ENCODE data around the gene EML4. TPM values are rescaled to one million over a fixed set of nuclear protein-coding genes. Genes with fewer than 3 reads are reported as not detected.

The EML4 gene
- total and polyA plus RNA-seq, 2 donors (not counting 1 experiment from before 2014, with no cell fraction given): 49.4 to 134 TPM

DNA sequence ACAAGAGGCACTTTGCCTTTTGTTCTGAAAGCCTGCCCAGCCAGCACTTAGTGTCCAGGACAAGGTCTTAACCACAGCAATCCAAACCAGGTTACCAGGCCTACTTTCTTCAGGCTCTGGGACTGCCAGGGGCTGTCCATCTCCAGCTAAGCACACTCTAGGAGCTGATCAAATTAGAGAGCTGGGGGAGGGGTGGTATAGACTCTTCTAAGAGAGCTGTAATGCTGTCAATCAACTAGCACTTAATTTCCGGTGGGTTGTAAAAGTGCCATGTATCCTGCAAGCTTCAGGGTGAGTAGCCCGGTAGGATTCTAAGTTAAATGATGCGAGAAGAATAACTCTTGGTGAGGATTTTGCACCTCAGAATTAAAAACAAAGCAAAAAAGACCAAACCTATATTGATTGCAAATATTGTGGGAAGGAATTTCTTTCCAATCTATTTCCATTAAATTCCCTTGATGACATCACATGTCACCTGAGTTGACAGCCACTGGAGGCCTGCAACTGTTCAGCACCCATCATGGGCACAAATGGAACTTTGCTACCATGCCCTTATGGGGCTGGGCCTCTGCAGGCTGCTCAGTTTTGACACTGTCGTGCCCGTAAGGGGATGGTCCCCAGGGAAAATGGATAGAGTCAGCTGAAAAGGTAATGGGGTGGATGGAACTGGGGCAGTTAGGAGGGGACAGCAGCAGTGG, 200.5 kb downstream of the EML4 start:
- no peak overlapping the region for H3K9ac ChIP-seq (ENCODE audit: low read length)
- intact Hi-C loops (cut with micrococcal nuclease): loop anchor here (5.0 kb wide), 1 partner anchor 1213 kb away; no protein-coding TSS in a partner anchor
- TF ChIP-seq EZH2 (IDR thresholded peaks at IDR 0.05; ENCODE audit: borderline replicate concordance, insufficient read depth, low read depth, low read length, poor library complexity, severe bottlenecking): no peak
- TF ChIP-seq, protein P1, sequence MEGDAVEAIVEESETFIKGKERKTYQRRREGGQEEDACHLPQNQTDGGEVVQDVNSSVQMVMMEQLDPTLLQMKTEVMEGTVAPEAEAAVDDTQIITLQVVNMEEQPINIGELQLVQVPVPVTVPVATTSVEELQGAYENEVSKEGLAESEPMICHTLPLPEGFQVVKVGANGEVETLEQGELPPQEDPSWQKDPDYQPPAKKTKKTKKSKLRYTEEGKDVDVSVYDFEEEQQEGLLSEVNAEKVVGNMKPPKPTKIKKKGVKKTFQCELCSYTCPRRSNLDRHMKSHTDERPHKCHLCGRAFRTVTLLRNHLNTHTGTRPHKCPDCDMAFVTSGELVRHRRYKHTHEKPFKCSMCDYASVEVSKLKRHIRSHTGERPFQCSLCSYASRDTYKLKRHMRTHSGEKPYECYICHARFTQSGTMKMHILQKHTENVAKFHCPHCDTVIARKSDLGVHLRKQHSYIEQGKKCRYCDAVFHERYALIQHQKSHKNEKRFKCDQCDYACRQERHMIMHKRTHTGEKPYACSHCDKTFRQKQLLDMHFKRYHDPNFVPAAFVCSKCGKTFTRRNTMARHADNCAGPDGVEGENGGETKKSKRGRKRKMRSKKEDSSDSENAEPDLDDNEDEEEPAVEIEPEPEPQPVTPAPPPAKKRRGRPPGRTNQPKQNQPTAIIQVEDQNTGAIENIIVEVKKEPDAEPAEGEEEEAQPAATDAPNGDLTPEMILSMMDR (IDR thresholded peaks at IDR 0.05): no peak
- H3K27me3 ChIP-seq (replicated peaks in 1 of 4; ENCODE audit: control extremely low read depth in 1 of 4, control insufficient read depth in 3 of 4, insufficient read depth in 4 of 4, low read length in 3 of 4): no peaks in the 10 kb centered on the region
- no peaks in the 10 kb centered on the region for H3K79me2 ChIP-seq (ENCODE audit: control insufficient read depth, insufficient read depth, low read length)
- H3K27ac ChIP-seq (ENCODE audit: low read length in 2 of 2): no peak overlapping the region
- no peak overlapping the region for H3K4me2 ChIP-seq (replicated peaks; ENCODE audit: low read depth, low read length, poor library complexity, severe bottlenecking)
- no peak overlapping the region for H3K4me3 ChIP-seq (ENCODE audit: control extremely low read depth in 1 of 5, extremely low read depth in 1 of 5, insufficient read depth in 1 of 5, low read depth in 2 of 5, low read length in 4 of 5)
- POLR2A ChIA-PET: no interaction called here
- no peaks in the 10 kb centered on the region for H3K36me3 ChIP-seq (replicated peaks in 1 of 2; ENCODE audit: control extremely low read depth in 1 of 2, control insufficient read depth in 1 of 2, extremely low read depth in 1 of 2, insufficient read depth in 2 of 2, low read length in 1 of 2)
- H3K9me3 ChIP-seq (ENCODE audit: control extremely low read depth in 1 of 3, control insufficient read depth in 2 of 3, insufficient read depth in 1 of 3, low read length in 2 of 3): no peaks in the 10 kb centered on the region
- H3K4me3 Mint-ChIP-seq: no peak overlapping the region
- 100% methylated on average over 2 of the region's 5 CpGs for WGBS (ENCODE audit: insufficient coverage)
- H2AFZ ChIP-seq (ENCODE audit: insufficient read depth, low read depth, low read length, poor library complexity, severe bottlenecking): no peak overlapping the region
- no peaks in the 10 kb centered on the region for H3K4me1 Mint-ChIP-seq
- ATAC-seq (ENCODE audit: low read depth): no peak
- H3K9me3 Mint-ChIP-seq (ENCODE audit: insufficient read depth): no peaks in the 10 kb centered on the region
- CTCF ChIA-PET: no interaction called here
- DNase-seq: no peak
- no peak overlapping the region for H3K27ac Mint-ChIP-seq
- H4K20me1 ChIP-seq (ENCODE audit: control insufficient read depth, insufficient read depth, low read length, poor library complexity, severe bottlenecking): no peaks in the 10 kb centered on the region
- no peaks in the 10 kb centered on the region for H3K4me1 ChIP-seq (ENCODE audit: control insufficient read depth in 2 of 2, insufficient read depth in 2 of 2, low read length in 2 of 2)
- H3K27me3 Mint-ChIP-seq: peaks cover 6% of the 10 kb centered on the region

DNA sequence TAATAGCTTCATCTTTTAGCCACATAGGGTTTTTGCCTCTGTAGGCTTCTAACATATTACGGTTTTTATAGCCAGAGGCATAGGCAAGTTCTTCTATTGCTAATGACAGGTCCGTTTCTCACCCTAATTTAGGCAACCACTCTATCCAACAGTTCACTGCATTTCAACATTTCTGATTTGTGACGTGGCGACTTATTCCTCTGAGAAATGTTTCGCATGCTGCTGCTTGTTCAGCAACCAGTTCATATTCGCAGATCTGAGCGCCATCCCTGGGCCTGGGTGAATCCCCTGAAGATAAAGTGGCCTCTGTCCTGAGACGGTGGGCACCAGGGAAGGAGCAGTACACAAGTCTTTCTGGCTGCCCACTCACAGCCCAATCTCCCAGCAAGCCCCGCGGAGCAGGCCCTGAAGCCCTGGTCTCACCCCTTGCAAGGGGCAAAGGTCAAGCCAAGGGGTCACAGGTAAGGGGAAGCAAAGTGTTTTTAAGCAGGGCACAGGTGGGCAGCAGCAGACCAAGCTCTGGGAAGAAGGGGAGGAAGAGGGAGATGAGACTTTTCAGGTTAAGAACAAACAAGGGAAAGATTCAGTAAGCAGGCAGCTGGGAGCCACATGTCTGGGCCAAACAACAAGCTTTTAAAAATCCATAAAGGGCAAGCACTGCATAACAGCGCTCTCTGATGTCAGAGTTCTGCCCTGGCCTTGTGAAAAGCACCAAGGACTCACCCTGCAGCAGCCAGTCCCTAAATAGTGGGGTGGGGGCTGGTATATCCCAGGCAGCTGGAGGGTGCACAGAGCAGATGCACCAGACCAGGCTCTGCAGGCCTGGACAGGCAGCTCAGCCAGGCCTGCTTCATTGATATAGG, 202.7 kb downstream of the EML4 start:
- CTCF ChIA-PET: no interaction called here
- H3K9me3 Mint-ChIP-seq (ENCODE audit: insufficient read depth): no peaks in the 10 kb centered on the region
- Histone ChIP-seq H4K20me1 (ENCODE audit: control insufficient read depth, insufficient read depth, low read length, poor library complexity, severe bottlenecking) (no peaks in the 10 kb centered on the region), H3K9me3 (ENCODE audit: control extremely low read depth in 1 of 3, control insufficient read depth in 2 of 3, insufficient read depth in 1 of 3, low read length in 2 of 3) (no peaks in the 10 kb centered on the region), H3K27me3 (replicated peaks in 1 of 4; ENCODE audit: control extremely low read depth in 1 of 4, control insufficient read depth in 3 of 4, insufficient read depth in 4 of 4, low read length in 3 of 4) (no peaks in the 10 kb centered on the region), H3K4me3 (ENCODE audit: control extremely low read depth in 1 of 5, extremely low read depth in 1 of 5, insufficient read depth in 1 of 5, low read depth in 2 of 5, low read length in 4 of 5) (no peak overlapping the region), H3K4me1 (ENCODE audit: control insufficient read depth in 2 of 2, insufficient read depth in 2 of 2, low read length in 2 of 2) (no peaks in the 10 kb centered on the region), H2AFZ (ENCODE audit: insufficient read depth, low read depth, low read length, poor library complexity, severe bottlenecking) (no peak overlapping the region), H3K79me2 (ENCODE audit: control insufficient read depth, insufficient read depth, low read length) (no peaks in the 10 kb centered on the region), H3K27ac (ENCODE audit: low read length in 2 of 2) (no peak overlapping the region), H3K4me2 (replicated peaks; ENCODE audit: low read depth, low read length, poor library complexity, severe bottlenecking) (no peak overlapping the region), H3K36me3 (replicated peaks in 1 of 2; ENCODE audit: control extremely low read depth in 1 of 2, control insufficient read depth in 1 of 2, extremely low read depth in 1 of 2, insufficient read depth in 2 of 2, low read length in 1 of 2) (no peaks in the 10 kb centered on the region), H3K9ac (ENCODE audit: low read length) (no peak overlapping the region)
- POLR2A ChIA-PET: no interaction called here
- DNase-seq (no peak), ATAC-seq (ENCODE audit: low read depth) (no peak)
- 96% methylated on average over 11 of the region's 11 CpGs for WGBS (ENCODE audit: insufficient coverage)
- intact Hi-C loops (cut with micrococcal nuclease): loop anchor here (5.0 kb wide), 1 partner anchor 1210 kb away; no protein-coding TSS in a partner anchor
- TF ChIP-seq, protein P1 (IDR thresholded peaks at IDR 0.05): no peak
- no peak for TF ChIP-seq EZH2 (IDR thresholded peaks at IDR 0.05; ENCODE audit: borderline replicate concordance, insufficient read depth, low read depth, low read length, poor library complexity, severe bottlenecking)
- H3K4me3 Mint-ChIP-seq: no peak overlapping the region
- H3K4me1 Mint-ChIP-seq: no peaks in the 10 kb centered on the region
- no peak overlapping the region for H3K27ac Mint-ChIP-seq
- peaks cover 4% of the 10 kb centered on the region for H3K27me3 Mint-ChIP-seq
